ENCODE results near the gene SEC63. TPM values are rescaled to one million over a fixed set of nuclear protein-coding genes. Genes with fewer than 3 reads are reported as not detected.
"Not testable (repeated sequence)": the region's sequence is repeated elsewhere in the genome, so short reads cannot be mapped to it uniquely, and the experiment has no call there.

Gene SEC63
- total RNA-seq, 1 donor from 2014 or later, result 311 TPM

DNA sequence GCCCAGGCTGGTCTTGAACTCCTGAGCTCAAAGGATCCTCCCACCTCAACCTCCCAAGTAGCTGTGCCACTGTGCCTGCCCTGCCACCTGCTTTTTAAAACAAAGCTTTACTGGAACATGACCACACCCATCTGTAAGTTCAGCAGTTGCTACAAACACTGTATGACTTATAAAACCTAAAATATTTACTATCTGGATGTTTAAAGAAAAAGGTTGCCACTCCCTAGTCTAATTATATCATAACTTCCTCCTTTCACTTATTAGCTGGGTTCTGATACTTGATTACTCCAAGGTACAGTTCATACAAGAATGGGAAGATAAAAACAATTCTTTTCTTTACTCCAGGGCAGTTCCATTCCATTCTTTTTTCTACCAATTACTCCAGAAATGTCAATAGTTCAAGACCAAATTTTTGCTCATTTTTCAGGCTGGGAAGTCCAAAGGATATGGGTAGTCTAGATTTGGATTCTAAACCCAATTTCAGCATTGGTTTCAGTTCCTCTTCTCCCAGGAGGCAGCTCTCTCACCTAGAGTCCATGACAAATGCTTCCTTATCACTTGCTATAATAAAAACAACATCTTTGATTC, 63.1 kb downstream of the SEC63 start:
- peaks cover 32% of the 10 kb centered on the region for H3K36me3 Mint-ChIP-seq (ENCODE audit: unreplicated experiment)
- no peaks in the 10 kb centered on the region for H3K9me3 Mint-ChIP-seq (ENCODE audit: unreplicated experiment)
- H3K27ac Mint-ChIP-seq (ENCODE audit: unreplicated experiment), result no peak overlapping the region
- peaks cover 2% of the 10 kb centered on the region for H3K4me1 Mint-ChIP-seq (ENCODE audit: low read depth, unreplicated experiment)
- TF ChIP-seq, protein P1, sequence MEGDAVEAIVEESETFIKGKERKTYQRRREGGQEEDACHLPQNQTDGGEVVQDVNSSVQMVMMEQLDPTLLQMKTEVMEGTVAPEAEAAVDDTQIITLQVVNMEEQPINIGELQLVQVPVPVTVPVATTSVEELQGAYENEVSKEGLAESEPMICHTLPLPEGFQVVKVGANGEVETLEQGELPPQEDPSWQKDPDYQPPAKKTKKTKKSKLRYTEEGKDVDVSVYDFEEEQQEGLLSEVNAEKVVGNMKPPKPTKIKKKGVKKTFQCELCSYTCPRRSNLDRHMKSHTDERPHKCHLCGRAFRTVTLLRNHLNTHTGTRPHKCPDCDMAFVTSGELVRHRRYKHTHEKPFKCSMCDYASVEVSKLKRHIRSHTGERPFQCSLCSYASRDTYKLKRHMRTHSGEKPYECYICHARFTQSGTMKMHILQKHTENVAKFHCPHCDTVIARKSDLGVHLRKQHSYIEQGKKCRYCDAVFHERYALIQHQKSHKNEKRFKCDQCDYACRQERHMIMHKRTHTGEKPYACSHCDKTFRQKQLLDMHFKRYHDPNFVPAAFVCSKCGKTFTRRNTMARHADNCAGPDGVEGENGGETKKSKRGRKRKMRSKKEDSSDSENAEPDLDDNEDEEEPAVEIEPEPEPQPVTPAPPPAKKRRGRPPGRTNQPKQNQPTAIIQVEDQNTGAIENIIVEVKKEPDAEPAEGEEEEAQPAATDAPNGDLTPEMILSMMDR (IDR thresholded peaks at IDR 0.05; ENCODE audit: partially characterized antibody, unreplicated experiment), result no peak
- no peak overlapping the region for H3K4me3 Mint-ChIP-seq (ENCODE audit: unreplicated experiment)
- peaks cover 3% of the 10 kb centered on the region for H3K27me3 Mint-ChIP-seq (ENCODE audit: unreplicated experiment)
- no peak for DNase-seq

DNA sequence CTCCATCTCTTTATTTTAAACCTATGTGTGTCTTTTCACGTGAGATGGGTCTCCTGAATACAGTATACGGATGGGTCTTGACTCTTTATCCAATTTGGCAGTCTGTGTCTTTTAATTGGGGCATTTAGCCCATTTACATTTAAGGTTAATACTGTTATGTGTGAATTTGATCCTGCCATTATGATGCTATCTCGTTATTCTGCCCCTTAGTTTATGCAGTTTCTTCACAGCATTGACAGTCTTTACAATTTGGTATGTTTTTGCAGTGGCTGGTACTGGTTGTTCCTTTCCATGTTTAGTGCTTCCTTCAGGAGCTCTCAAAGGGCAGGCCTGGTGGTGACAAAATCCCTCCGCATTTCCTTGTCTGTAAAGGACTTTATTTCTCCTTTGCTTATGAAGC, 67.6 kb downstream of the SEC63 start:
- not testable (repeated sequence) for H3K27ac Mint-ChIP-seq (ENCODE audit: unreplicated experiment); H3K4me1 Mint-ChIP-seq (ENCODE audit: low read depth, unreplicated experiment); DNase-seq; H3K27me3 Mint-ChIP-seq (ENCODE audit: unreplicated experiment); H3K4me3 Mint-ChIP-seq (ENCODE audit: unreplicated experiment)
- H3K9me3 Mint-ChIP-seq (ENCODE audit: unreplicated experiment), result peaks cover 12% of the 10 kb centered on the region
- H3K36me3 Mint-ChIP-seq (ENCODE audit: unreplicated experiment), result peaks cover 60% of the 10 kb centered on the region

DNA sequence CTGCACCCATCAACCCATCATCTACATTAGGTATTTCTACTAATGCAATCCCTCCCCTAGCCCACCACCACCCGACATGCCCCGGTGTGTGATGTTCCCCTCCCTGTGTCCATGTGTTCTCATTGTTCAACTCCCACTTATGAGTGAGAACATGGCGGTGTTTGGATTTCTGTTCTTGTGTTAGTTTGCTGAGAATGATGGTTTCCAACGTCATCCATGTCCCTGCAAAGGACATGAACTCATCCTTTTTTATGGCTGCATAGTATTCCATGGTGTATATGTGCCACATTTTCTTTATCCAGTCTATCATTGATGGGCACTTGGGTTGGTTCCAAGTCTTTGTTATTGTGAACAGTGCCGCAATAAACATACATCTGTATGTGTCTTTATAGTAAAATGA, 72.1 kb downstream of the SEC63 start:
- H3K36me3 Mint-ChIP-seq (ENCODE audit: unreplicated experiment), result peaks cover 48% of the 10 kb centered on the region
- H3K27me3 Mint-ChIP-seq (ENCODE audit: unreplicated experiment); H3K4me1 Mint-ChIP-seq (ENCODE audit: low read depth, unreplicated experiment); DNase-seq; H3K4me3 Mint-ChIP-seq (ENCODE audit: unreplicated experiment); H3K27ac Mint-ChIP-seq (ENCODE audit: unreplicated experiment): not testable (repeated sequence)
- H3K9me3 Mint-ChIP-seq (ENCODE audit: unreplicated experiment), result peaks cover 12% of the 10 kb centered on the region

DNA sequence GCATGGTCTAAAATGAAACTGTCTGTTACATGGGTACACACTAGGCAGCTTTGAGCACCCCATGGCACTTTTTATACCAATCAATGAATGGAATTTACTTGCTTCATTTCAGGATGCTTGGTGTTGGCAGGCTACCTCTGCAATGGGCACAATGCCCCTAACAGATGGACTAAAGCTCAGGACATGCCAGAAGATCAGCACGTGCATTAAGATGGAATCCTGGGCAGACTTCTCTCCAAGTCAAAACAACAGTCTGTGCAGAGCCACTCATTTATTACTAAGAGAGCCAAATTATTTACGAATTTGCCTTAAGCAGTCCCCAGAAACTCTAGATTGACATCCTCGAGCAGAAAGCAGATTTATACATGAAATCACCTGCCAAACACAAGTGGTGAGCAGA, 78.1 kb downstream of the SEC63 start:
- Mint-ChIP-seq H3K4me3 (ENCODE audit: unreplicated experiment) (no peak overlapping the region), H3K27me3 (ENCODE audit: unreplicated experiment) (no peaks in the 10 kb centered on the region), H3K36me3 (ENCODE audit: unreplicated experiment) (no peaks in the 10 kb centered on the region), H3K4me1 (ENCODE audit: low read depth, unreplicated experiment) (peaks cover 2% of the 10 kb centered on the region), H3K9me3 (ENCODE audit: unreplicated experiment) (no peaks in the 10 kb centered on the region), H3K27ac (ENCODE audit: unreplicated experiment) (no peak overlapping the region)
- TF ChIP-seq, protein P1 (IDR thresholded peaks at IDR 0.05; ENCODE audit: partially characterized antibody, unreplicated experiment), result no peak
- no peak for DNase-seq

DNA sequence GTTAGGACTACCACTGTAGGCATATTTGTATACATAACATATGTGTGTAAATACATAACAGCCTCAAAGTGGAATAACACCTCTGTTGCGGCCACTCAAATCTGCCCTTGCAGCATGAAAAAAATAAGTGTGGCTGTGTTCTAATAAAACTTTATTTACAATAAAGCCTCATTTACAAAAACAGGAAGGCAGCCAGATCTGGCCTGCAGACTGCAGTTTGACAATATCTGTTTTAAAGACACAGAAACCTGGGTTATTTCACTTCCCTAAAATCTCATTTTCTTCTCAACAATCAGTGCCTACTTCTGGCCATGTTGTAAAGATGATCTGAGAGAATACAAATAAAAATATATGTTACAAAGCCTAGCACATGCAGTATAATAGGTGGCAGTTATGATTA, 80.0 kb downstream of the SEC63 start:
- no peak for DNase-seq
- Mint-ChIP-seq H3K27ac (ENCODE audit: unreplicated experiment) (no peak overlapping the region), H3K36me3 (ENCODE audit: unreplicated experiment) (no peaks in the 10 kb centered on the region), H3K27me3 (ENCODE audit: unreplicated experiment) (peaks cover 2% of the 10 kb centered on the region), H3K9me3 (ENCODE audit: unreplicated experiment) (no peaks in the 10 kb centered on the region), H3K4me1 (ENCODE audit: low read depth, unreplicated experiment) (peaks cover 2% of the 10 kb centered on the region), H3K4me3 (ENCODE audit: unreplicated experiment) (no peak overlapping the region)
- TF ChIP-seq, protein P1 (IDR thresholded peaks at IDR 0.05; ENCODE audit: partially characterized antibody, unreplicated experiment), result no peak

DNA sequence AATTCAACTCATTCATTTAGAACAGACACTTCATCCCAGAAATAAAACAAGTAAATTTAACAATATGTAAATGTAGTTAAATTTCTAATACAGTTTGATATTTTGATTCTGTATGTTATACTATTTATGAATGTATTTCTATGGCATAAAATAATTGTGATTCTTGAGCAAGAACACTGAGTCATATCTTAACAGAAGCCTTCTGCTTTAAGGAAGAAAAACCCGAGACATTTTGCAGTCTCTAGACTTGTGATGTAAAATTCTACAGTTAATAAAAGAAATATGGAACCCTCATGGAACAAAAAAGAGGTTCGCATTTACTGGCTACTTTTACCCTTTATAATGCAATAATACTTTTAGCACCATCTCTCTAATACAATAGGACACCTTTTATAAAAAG, 86.0 kb downstream of the SEC63 start:
- Mint-ChIP-seq H3K27ac (ENCODE audit: unreplicated experiment) (no peak overlapping the region), H3K27me3 (ENCODE audit: unreplicated experiment) (peaks cover 2% of the 10 kb centered on the region), H3K36me3 (ENCODE audit: unreplicated experiment) (no peaks in the 10 kb centered on the region), H3K4me3 (ENCODE audit: unreplicated experiment) (no peak overlapping the region), H3K4me1 (ENCODE audit: low read depth, unreplicated experiment) (peaks cover 11% of the 10 kb centered on the region), H3K9me3 (ENCODE audit: unreplicated experiment) (no peaks in the 10 kb centered on the region)
- DNase-seq, result no peak
- TF ChIP-seq, protein P1 (IDR thresholded peaks at IDR 0.05; ENCODE audit: partially characterized antibody, unreplicated experiment), result no peak

DNA sequence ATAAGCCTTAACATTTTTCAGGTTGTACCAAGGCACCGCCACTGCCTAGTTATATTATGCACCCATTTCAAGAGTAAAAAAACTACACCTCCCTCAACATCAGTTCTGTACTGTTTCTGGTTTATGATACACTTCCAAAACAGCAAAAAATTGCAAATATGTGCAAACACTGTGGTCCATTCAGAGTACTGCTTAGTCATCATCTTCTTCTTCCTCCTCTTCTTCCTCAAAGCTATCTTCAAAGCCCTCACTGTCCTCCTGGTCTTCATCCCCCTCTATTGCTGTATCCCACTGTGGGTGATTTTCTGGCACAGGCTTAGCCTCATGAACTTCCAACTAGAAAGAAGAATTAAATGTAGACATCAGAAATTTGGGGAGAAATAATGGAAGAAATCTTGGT, 86.5 kb downstream of the SEC63 start:
- not testable (repeated sequence) for H3K27ac Mint-ChIP-seq (ENCODE audit: unreplicated experiment); H3K27me3 Mint-ChIP-seq (ENCODE audit: unreplicated experiment); H3K4me3 Mint-ChIP-seq (ENCODE audit: unreplicated experiment); H3K36me3 Mint-ChIP-seq (ENCODE audit: unreplicated experiment); DNase-seq; H3K9me3 Mint-ChIP-seq (ENCODE audit: unreplicated experiment)
- H3K4me1 Mint-ChIP-seq (ENCODE audit: low read depth, unreplicated experiment), result peaks cover 13% of the 10 kb centered on the region

Measured in glutamatergic neuron (in vitro differentiated cells).